Liver (tissue), 9 donors: Measurements from ENCODE around the gene KAZN. TPM values are rescaled to one million over a fixed set of nuclear protein-coding genes. Genes with fewer than 3 reads are reported as not detected.

Experiments used
- DNase-seq: peaks from one replicate; pipeline ENCODE4 v3.0.0-alpha.2; 2017; ENCODE audit warnings: low spot score
- H3K27ac ChIP-seq, 2 donors: one replicate each; pipeline ENCODE4 v1.7.0; 2013; ENCODE audit warnings: inconsistent platforms in 2 of 2, low read length in 2 of 2, control low read depth in 1 of 2, low read depth in 1 of 2, mild to moderate bottlenecking in 1 of 2
- H3K27me3 ChIP-seq, 4 donors: one replicate each; pipeline versions ENCODE4 v1.6.1 to v1.7.0; 2013; ENCODE audit warnings: low read length in 3 of 4, inconsistent platforms in 1 of 4, mild to moderate bottlenecking in 1 of 4, moderate library complexity in 1 of 4; ENCODE audit not compliant: control insufficient read depth in 4 of 4, insufficient read depth in 4 of 4
- H3K36me3 ChIP-seq, 4 donors: one replicate each; pipeline versions ENCODE4 v1.6.1 to v1.7.0; 2013; ENCODE audit warnings: low read length in 3 of 4, mild to moderate bottlenecking in 3 of 4, low read depth in 1 of 4, moderate library complexity in 1 of 4; ENCODE audit not compliant: control insufficient read depth in 4 of 4, insufficient read depth in 3 of 4
- H3K4me1 ChIP-seq, 4 donors: one replicate each; pipeline versions ENCODE4 v1.6.1 to v1.7.0; 2013; ENCODE audit warnings: low read length in 3 of 4, mild to moderate bottlenecking in 3 of 4, moderate library complexity in 1 of 4; ENCODE audit not compliant: control insufficient read depth in 4 of 4, insufficient read depth in 4 of 4
- H3K4me3 ChIP-seq, 3 donors: one replicate each; pipeline versions ENCODE4 v1.6.1 to v1.7.0; 2013; ENCODE audit warnings: low read length in 3 of 3, control low read depth in 1 of 3, low read depth in 1 of 3, mild to moderate bottlenecking in 1 of 3
- H3K9ac ChIP-seq, 2 donors: one replicate each; pipeline ENCODE4 v1.7.0; 2013; ENCODE audit warnings: low read length in 2 of 2, mild to moderate bottlenecking in 2 of 2, moderate library complexity in 2 of 2, control low read depth in 1 of 2, low read depth in 1 of 2
- H3K9me3 ChIP-seq, 4 donors: one replicate each; pipeline versions ENCODE4 v1.6.1 to v1.7.0; 2013; ENCODE audit warnings: low read length in 3 of 4; ENCODE audit not compliant: control insufficient read depth in 4 of 4
- EGR1 ChIP-seq, 2 donors: IDR thresholded peaks; 2 replicates each; pipeline ENCODE4 v1.6.1; 2016 to 2018; ENCODE audit warnings: antibody characterized with exemption in 2 of 2, low read depth in 2 of 2
- FOXA1 ChIP-seq: IDR thresholded peaks from 2 replicates; pipeline ENCODE4 v1.6.1; 2016; ENCODE audit warnings: antibody characterized with exemption
- FOXA2 ChIP-seq: IDR thresholded peaks from 2 replicates; pipeline ENCODE4 v1.6.1; 2016; ENCODE audit warnings: antibody characterized with exemption
- GABPA ChIP-seq, 2 donors: IDR thresholded peaks in 1 of 2; conservative IDR thresholded peaks in 1 of 2; 2 replicates each; pipeline ENCODE4 v1.6.1; 2016; ENCODE audit warnings: antibody characterized with exemption in 2 of 2, mild to moderate bottlenecking in 1 of 2, moderate library complexity in 1 of 2
- HNF4A ChIP-seq, 2 donors: conservative IDR thresholded peaks; 2 replicates each; pipeline ENCODE4 v1.6.1; 2016; ENCODE audit warnings: antibody characterized with exemption in 2 of 2, mild to moderate bottlenecking in 2 of 2
- HNF4G ChIP-seq: IDR thresholded peaks from 2 replicates; pipeline ENCODE4 v1.6.1; 2016; ENCODE audit warnings: antibody characterized with exemption
- JUND ChIP-seq, 2 donors: IDR thresholded peaks; 2 replicates each; pipeline ENCODE4 v1.6.1; 2016; ENCODE audit warnings: antibody characterized with exemption in 2 of 2
- NR2F2 ChIP-seq: IDR thresholded peaks from 2 replicates; pipeline ENCODE4 v1.6.1; 2016; ENCODE audit warnings: antibody characterized with exemption
- RAD21 ChIP-seq, 2 donors: IDR thresholded peaks; 2 replicates each; pipeline ENCODE4 v1.6.1; 2016; ENCODE audit warnings: antibody characterized with exemption in 2 of 2, mild to moderate bottlenecking in 2 of 2
- RXRA ChIP-seq, 2 donors: IDR thresholded peaks; 2 replicates each; pipeline ENCODE4 v1.6.1; 2017 to 2018; ENCODE audit warnings: antibody characterized with exemption in 2 of 2, mild to moderate bottlenecking in 1 of 2
- SP1 ChIP-seq: IDR thresholded peaks from 2 replicates; pipeline ENCODE4 v1.6.1; 2018; ENCODE audit warnings: antibody characterized with exemption, mild to moderate bottlenecking
- YY1 ChIP-seq: IDR thresholded peaks from 2 replicates; pipeline ENCODE4 v1.6.1; 2016; ENCODE audit warnings: antibody characterized with exemption, mild to moderate bottlenecking
- WGBS: extraction: QIAGEN DNeasy Blood & Tissue Kit; methylation state at CpG from one replicate; pipeline ENCODE4 v1.1.7; 2013; 5-methylcytosine and 5-hydroxymethylcytosine counted together
- polyA plus RNA-seq, 2 donors: library from polyadenylated mRNA; stranded (reverse) in 1 of 2; unstranded in 1 of 2; fragments of 200-250 nt in 1 of 2; fragments of >200 nt in 1 of 2; fragmentation: Nextera tagmentation in 1 of 2; extraction: Ambion mirVana in 1 of 2; gene quantifications; one replicate each; pipeline versions ENCODE4 v1.2.1 to v1.2.3, GENCODE V29; 2013 to 2015
- total RNA-seq, 2 donors: library from RNA; depleted of rRNA; stranded (reverse); fragments of >200 nt; gene quantifications; one replicate each; pipeline ENCODE4 v1.2.3, GENCODE V29; 2014
- TF ChIP-seq, protein P1 (sequence below): IDR thresholded peaks from 2 replicates; pipeline ENCODE4 v1.6.1; 2016; ENCODE audit warnings: antibody characterized with exemption
- TF ChIP-seq, protein P2 (sequence below): IDR thresholded peaks from 2 replicates; pipeline ENCODE4 v1.6.1; 2016; ENCODE audit warnings: antibody characterized with exemption
- TF ChIP-seq, protein P3 (sequence below): fragments of 150-350 bp; IDR thresholded peaks from 2 replicates; pipeline ENCODE4 v1.5.1; 2017; ENCODE audit warnings: improper control_type of control experiment, low read depth, low read length; ENCODE audit not compliant: missing input control
- TF ChIP-seq, protein P4 (sequence below): IDR thresholded peaks from 2 replicates; pipeline ENCODE4 v1.6.1; 2016; ENCODE audit warnings: antibody characterized with exemption, mild to moderate bottlenecking
- TF ChIP-seq, protein P5 (sequence below): IDR thresholded peaks from 2 replicates; pipeline ENCODE4 v1.6.1; 2016; ENCODE audit warnings: antibody characterized with exemption
- donor health status: healthy.
- donor health status: healthy.
- donor health status: healthy.
- donor health status: healthy.
- donor health status: healthy.

The KAZN gene
- total and polyA plus RNA-seq, 4 donors = 1.9 to 6.9 (median 2.4) TPM

DNA sequence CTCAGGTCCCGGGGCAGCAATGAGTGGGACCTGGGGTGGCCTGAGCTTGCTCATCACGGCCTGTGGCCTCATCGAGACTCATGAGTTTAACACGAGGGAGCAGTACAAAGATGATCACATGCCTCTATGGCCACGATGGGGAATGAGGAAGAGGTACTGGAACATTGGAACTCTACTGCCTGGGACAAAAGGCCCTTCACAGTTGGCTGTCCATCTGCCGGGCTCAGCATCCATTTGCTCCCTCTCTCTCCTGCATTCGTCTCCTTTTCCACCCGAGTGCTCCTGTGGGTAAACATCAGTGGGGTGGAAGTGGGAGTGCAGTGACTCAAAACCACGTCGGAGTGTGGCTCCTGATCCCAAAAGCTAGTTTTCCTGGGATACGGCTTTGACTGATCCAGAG, 124.9 kb downstream of the KAZN start:
- 73% methylated on average over 11 of the region's 11 CpGs for WGBS
- DNase-seq = no peak
- Histone ChIP-seq H3K4me1 (no peaks in the 10 kb centered on the region), H3K4me3 (no peak overlapping the region), H3K9ac (no peak overlapping the region), H3K36me3 (no peaks in the 10 kb centered on the region), H3K9me3 (no peaks in the 10 kb centered on the region), H3K27ac (no peak overlapping the region), H3K27me3 (no peaks in the 10 kb centered on the region)
- no peak for TF ChIP-seq FOXA2
- TF ChIP-seq, protein P1, sequence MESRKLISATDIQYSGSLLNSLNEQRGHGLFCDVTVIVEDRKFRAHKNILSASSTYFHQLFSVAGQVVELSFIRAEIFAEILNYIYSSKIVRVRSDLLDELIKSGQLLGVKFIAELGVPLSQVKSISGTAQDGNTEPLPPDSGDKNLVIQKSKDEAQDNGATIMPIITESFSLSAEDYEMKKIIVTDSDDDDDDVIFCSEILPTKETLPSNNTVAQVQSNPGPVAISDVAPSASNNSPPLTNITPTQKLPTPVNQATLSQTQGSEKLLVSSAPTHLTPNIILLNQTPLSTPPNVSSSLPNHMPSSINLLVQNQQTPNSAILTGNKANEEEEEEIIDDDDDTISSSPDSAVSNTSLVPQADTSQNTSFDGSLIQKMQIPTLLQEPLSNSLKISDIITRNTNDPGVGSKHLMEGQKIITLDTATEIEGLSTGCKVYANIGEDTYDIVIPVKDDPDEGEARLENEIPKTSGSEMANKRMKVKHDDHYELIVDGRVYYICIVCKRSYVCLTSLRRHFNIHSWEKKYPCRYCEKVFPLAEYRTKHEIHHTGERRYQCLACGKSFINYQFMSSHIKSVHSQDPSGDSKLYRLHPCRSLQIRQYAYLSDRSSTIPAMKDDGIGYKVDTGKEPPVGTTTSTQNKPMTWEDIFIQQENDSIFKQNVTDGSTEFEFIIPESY = no peak
- TF ChIP-seq EGR1 (IDR thresholded peaks at IDR 0.05; ENCODE audit: low read depth in 2 of 2) = no peak
- no peak for TF ChIP-seq RAD21 (IDR thresholded peaks at IDR 0.05)
- no peak for TF ChIP-seq NR2F2
- TF ChIP-seq, protein P2, sequence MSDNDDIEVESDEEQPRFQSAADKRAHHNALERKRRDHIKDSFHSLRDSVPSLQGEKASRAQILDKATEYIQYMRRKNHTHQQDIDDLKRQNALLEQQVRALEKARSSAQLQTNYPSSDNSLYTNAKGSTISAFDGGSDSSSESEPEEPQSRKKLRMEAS = no peak
- TF ChIP-seq, protein P3, sequence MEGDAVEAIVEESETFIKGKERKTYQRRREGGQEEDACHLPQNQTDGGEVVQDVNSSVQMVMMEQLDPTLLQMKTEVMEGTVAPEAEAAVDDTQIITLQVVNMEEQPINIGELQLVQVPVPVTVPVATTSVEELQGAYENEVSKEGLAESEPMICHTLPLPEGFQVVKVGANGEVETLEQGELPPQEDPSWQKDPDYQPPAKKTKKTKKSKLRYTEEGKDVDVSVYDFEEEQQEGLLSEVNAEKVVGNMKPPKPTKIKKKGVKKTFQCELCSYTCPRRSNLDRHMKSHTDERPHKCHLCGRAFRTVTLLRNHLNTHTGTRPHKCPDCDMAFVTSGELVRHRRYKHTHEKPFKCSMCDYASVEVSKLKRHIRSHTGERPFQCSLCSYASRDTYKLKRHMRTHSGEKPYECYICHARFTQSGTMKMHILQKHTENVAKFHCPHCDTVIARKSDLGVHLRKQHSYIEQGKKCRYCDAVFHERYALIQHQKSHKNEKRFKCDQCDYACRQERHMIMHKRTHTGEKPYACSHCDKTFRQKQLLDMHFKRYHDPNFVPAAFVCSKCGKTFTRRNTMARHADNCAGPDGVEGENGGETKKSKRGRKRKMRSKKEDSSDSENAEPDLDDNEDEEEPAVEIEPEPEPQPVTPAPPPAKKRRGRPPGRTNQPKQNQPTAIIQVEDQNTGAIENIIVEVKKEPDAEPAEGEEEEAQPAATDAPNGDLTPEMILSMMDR = no peak
- no peak for TF ChIP-seq YY1
- no peak for TF ChIP-seq HNF4G
- TF ChIP-seq SP1 = no peak
- no peak for TF ChIP-seq GABPA (IDR thresholded peaks at IDR 0.05 in 1 of 2, conservative IDR thresholded peaks at IDR 0.05 in 1 of 2)
- no peak for TF ChIP-seq FOXA1
- TF ChIP-seq, protein P4, sequence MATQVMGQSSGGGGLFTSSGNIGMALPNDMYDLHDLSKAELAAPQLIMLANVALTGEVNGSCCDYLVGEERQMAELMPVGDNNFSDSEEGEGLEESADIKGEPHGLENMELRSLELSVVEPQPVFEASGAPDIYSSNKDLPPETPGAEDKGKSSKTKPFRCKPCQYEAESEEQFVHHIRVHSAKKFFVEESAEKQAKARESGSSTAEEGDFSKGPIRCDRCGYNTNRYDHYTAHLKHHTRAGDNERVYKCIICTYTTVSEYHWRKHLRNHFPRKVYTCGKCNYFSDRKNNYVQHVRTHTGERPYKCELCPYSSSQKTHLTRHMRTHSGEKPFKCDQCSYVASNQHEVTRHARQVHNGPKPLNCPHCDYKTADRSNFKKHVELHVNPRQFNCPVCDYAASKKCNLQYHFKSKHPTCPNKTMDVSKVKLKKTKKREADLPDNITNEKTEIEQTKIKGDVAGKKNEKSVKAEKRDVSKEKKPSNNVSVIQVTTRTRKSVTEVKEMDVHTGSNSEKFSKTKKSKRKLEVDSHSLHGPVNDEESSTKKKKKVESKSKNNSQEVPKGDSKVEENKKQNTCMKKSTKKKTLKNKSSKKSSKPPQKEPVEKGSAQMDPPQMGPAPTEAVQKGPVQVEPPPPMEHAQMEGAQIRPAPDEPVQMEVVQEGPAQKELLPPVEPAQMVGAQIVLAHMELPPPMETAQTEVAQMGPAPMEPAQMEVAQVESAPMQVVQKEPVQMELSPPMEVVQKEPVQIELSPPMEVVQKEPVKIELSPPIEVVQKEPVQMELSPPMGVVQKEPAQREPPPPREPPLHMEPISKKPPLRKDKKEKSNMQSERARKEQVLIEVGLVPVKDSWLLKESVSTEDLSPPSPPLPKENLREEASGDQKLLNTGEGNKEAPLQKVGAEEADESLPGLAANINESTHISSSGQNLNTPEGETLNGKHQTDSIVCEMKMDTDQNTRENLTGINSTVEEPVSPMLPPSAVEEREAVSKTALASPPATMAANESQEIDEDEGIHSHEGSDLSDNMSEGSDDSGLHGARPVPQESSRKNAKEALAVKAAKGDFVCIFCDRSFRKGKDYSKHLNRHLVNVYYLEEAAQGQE = no peak
- TF ChIP-seq HNF4A (conservative IDR thresholded peaks at IDR 0.05) = no peak
- TF ChIP-seq RXRA (IDR thresholded peaks at IDR 0.05) = no peak

DNA sequence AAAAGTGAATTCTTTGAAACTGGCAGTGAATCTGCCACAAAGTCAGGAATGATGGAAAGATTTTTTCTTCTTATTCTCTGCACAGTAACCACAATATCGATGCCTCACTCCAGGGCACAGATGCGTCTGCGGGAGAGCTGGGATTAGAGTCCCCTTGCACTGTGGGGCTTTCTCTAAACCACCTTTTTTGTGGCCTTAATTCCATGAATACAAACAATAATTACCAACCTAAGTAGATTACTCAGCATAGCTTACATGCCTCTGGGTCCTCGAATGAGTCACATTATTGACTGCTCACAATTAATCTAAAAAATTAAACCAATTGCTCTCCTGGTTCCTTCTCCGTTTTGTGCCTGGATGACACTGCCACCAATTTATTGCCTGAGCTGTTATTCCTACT, 125.8 kb downstream of the KAZN start:
- H3K4me3 ChIP-seq = no peak overlapping the region
- no peak for DNase-seq
- TF ChIP-seq GABPA (IDR thresholded peaks at IDR 0.05 in 1 of 2, conservative IDR thresholded peaks at IDR 0.05 in 1 of 2) (no peak), HNF4A (conservative IDR thresholded peaks at IDR 0.05) (no peak), YY1 (no peak), NR2F2 (no peak), FOXA2 (no peak), EGR1 (IDR thresholded peaks at IDR 0.05; ENCODE audit: low read depth in 2 of 2) (no peak), SP1 (no peak), JUND (IDR thresholded peaks at IDR 0.05) (no peak), FOXA1 (no peak), HNF4G (no peak), RXRA (IDR thresholded peaks at IDR 0.05) (no peak), RAD21 (IDR thresholded peaks at IDR 0.05) (no peak)
- TF ChIP-seq, protein P2 = no peak
- TF ChIP-seq, protein P1 = no peak
- TF ChIP-seq, protein P5, sequence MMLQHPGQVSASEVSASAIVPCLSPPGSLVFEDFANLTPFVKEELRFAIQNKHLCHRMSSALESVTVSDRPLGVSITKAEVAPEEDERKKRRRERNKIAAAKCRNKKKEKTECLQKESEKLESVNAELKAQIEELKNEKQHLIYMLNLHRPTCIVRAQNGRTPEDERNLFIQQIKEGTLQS = no peak
- TF ChIP-seq, protein P3 = no peak
- no peak overlapping the region for H3K27ac ChIP-seq
- H3K9ac ChIP-seq = no peak overlapping the region
- H3K27me3 ChIP-seq = no peaks in the 10 kb centered on the region
- no peaks in the 10 kb centered on the region for H3K4me1 ChIP-seq
- no peaks in the 10 kb centered on the region for H3K9me3 ChIP-seq
- WGBS = 66% methylated on average over 5 of the region's 5 CpGs
- H3K36me3 ChIP-seq = no peaks in the 10 kb centered on the region
